Astrocyte of the spinal cord (primary cell): ENCODE data around the gene UBE2M.
"Not testable (repeated sequence)": the region's sequence is repeated elsewhere in the genome, so short reads cannot be mapped to it uniquely, and the experiment has no call there.

ENCODE experiments used
- DNase-seq: peaks from one replicate; pipeline ENCODE4 v3.0.0; 2011; ENCODE audit warnings: low read depth, low spot score
- H3K4me3 ChIP-seq: 2 replicates; pipeline ENCODE4 v1.5.1; 2011; ENCODE audit warnings: low read depth, mild to moderate bottlenecking, low read length, moderate library complexity
- CTCF ChIP-seq: IDR thresholded peaks from 2 replicates; pipeline ENCODE4 v1.5.1; 2012; ENCODE audit warnings: low read depth, mild to moderate bottlenecking, low read length, inconsistent platforms
- in situ Hi-C: cut with HindIII; loops from 2 replicates; pipeline ENCODE4 v1.10.0; 2017; ENCODE audit warnings: low sequenced_read_pairs

UBE2M gene

GRCh38 chr19:58513694-58514563 is 44.5 kb downstream of the UBE2M start:
- peak overlapping the region; percentile 37 for H3K4me3 ChIP-seq
- TF ChIP-seq CTCF: peak; percentile 74
- peak; percentile 89 for DNase-seq
- in situ Hi-C loops: no loop called here

GRCh38 chr19:58513213-58513693 is 45.2 kb downstream of the UBE2M start:
- in situ Hi-C loops: no loop called here
- DNase-seq: no peak
- H3K4me3 ChIP-seq: no peak overlapping the region
- no peak for TF ChIP-seq CTCF

GRCh38 chr19:58511353-58512208 is 46.8 kb downstream of the UBE2M start, which contains the start of gene SLC27A5:
Gene SLC27A5, minus strand, starts transcription at chr19:58511992. Its CDS starts 37 bp downstream, at chr19:58511955.
- TF ChIP-seq CTCF: no peak
- H3K4me3 ChIP-seq: no peak within 1 kb of the TSS
- no peak for DNase-seq
- in situ Hi-C loops: no loop called here

- no peak overlapping the region for H3K4me3 ChIP-seq
- in situ Hi-C loops: no loop called here
- TF ChIP-seq CTCF: no peak
- no peak for DNase-seq
Observed at GRCh38 chr19:58510084-58510862, 48.1 kb downstream of the UBE2M start.

- no peak for TF ChIP-seq CTCF
- in situ Hi-C loops: no loop called here
- no peak overlapping the region for H3K4me3 ChIP-seq
- no peak for DNase-seq
Observed at GRCh38 chr19:58509731-58510083, 48.7 kb downstream of the UBE2M start.

GRCh38 chr19:58507602-58508223 is 50.7 kb downstream of the UBE2M start:
- H3K4me3 ChIP-seq, DNase-seq, in situ Hi-C loops: not testable (repeated sequence)
